ENCODE results near the gene SRRD. TPM values are rescaled to one million over a fixed set of nuclear protein-coding genes. Genes with fewer than 3 reads are reported as not detected.

Gene SRRD
- total and polyA plus RNA-seq, 2 of the 8 experiments (the other 6 are each of a cell fraction or from before 2014, with no cell fraction given), result 17.1 to 25.3 TPM

DNA sequence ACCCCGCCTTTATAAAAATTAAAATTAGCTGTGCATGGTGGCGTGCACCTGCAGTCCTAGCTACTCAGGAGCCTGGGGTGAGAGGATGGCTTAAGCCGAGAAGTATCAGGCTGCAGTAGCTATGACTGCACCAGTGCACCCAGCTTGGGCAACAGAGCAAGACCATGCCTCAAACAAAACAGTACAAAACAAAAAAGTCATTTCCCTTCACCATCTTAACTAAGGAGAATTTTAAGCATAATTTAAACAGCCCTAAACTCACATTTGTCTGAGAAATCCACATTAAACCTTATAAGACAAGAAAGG is 51.9 kb downstream of the SRRD start:
- H2BK120ac ChIP-seq (replicated peaks; ENCODE audit: low read depth, low read length), result no peak overlapping the region
- H2BK20ac ChIP-seq (ENCODE audit: low read length), result no peak overlapping the region
- H3K23me2 ChIP-seq (ENCODE audit: low read depth, low read length), result no peaks in the 10 kb centered on the region
- H4K20me1 ChIP-seq (replicated peaks in 1 of 2; ENCODE audit: control insufficient read depth in 1 of 2, insufficient read depth in 2 of 2, low read length in 2 of 2), result peaks cover 7% of the 10 kb centered on the region in 2 experiments
- no peak overlapping the region for H3K4me3 ChIP-seq (ENCODE audit: extremely low read depth in 1 of 4, insufficient read depth in 2 of 4, low read depth in 3 of 4, low read length in 4 of 4)
- H4K91ac ChIP-seq (replicated peaks; ENCODE audit: insufficient read length, low read length), result no peak overlapping the region
- peaks cover 0 to 7% of the 10 kb centered on the region in 2 experiments; a peak in 2 of 4 replicates for H3K79me2 ChIP-seq (ENCODE audit: control insufficient read depth in 1 of 2, insufficient read depth in 2 of 2, low read length in 2 of 2)
- no peak overlapping the region for H3K23ac ChIP-seq (ENCODE audit: insufficient read length)
- H3K36me3 ChIP-seq (ENCODE audit: control insufficient read depth in 2 of 4, insufficient read depth in 4 of 4, low read length in 3 of 4), result peaks cover 9 to 47% (median 20%) of the 10 kb centered on the region in 4 experiments
- H3K9ac ChIP-seq (replicated peaks in 1 of 4; ENCODE audit: extremely low read depth in 1 of 4, low read depth in 3 of 4, low read length in 3 of 4), result no peak overlapping the region
- H3K4me1 ChIP-seq (replicated peaks in 1 of 4; ENCODE audit: control insufficient read depth in 3 of 4, insufficient read depth in 4 of 4, low read length in 3 of 4), result no peaks in the 10 kb centered on the region
- WGBS, 2 experiments (ENCODE audit: extremely low coverage in 1 of 2, insufficient coverage in 1 of 2, insufficient read length in 1 of 2, insufficient replicate concordance in 2 of 2, low coverage in 1 of 2, low lambda C conversion rate in 2 of 2, missing lambda C conversion rate in 1 of 2), result 92% methylated on average over 3 of the region's 3 CpGs; no CpG with 5 or more reads in 1 of the 2 experiments
- H3K79me1 ChIP-seq (ENCODE audit: low read depth, low read length), result peaks cover 3% of the 10 kb centered on the region
- TF ChIP-seq, protein P1, sequence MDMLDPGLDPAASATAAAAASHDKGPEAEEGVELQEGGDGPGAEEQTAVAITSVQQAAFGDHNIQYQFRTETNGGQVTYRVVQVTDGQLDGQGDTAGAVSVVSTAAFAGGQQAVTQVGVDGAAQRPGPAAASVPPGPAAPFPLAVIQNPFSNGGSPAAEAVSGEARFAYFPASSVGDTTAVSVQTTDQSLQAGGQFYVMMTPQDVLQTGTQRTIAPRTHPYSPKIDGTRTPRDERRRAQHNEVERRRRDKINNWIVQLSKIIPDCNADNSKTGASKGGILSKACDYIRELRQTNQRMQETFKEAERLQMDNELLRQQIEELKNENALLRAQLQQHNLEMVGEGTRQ (IDR thresholded peaks at IDR 0.05; ENCODE audit: low read length), result no peak
- no peak overlapping the region for H3K56ac ChIP-seq (replicated peaks; ENCODE audit: insufficient read length, low read depth, low read length)
- H2AK5ac ChIP-seq (ENCODE audit: low read depth, low read length), result no peak overlapping the region
- H3K18ac ChIP-seq (ENCODE audit: extremely low read depth, low read length), result no peak overlapping the region
- H2AFZ ChIP-seq (ENCODE audit: low read length), result no peak overlapping the region
- H4K5ac ChIP-seq (ENCODE audit: insufficient read length, low read depth, low read length), result no peak overlapping the region
- H2BK12ac ChIP-seq (ENCODE audit: low read depth, low read length), result no peak overlapping the region
- POLR2A ChIA-PET (ENCODE audit: partially characterized antibody), result interaction anchor here (0.8 to 2.2 kb wide), 5 partner anchors 9 to 49 kb away, joined by 3 to 7 read pairs (median 4); no protein-coding TSS in a partner anchor
- no peak overlapping the region for H3K27ac ChIP-seq (ENCODE audit: low read depth, low read length)
- H3K27me3 ChIP-seq (replicated peaks in 1 of 4; ENCODE audit: control insufficient read depth in 3 of 4, extremely low read depth in 1 of 4, insufficient read depth in 3 of 4, low read length in 3 of 4), result no peaks in the 10 kb centered on the region
- H3K9me3 ChIP-seq (ENCODE audit: insufficient read depth in 2 of 2, low read depth in 1 of 2, low read length in 1 of 2), result no peaks in the 10 kb centered on the region
- H2BK5ac ChIP-seq (ENCODE audit: low read depth, low read length), result no peak overlapping the region
- no peak overlapping the region for H3K14ac ChIP-seq (ENCODE audit: insufficient read length)
- FAIRE-seq (no peak), DNase-seq (ENCODE audit: low read depth in 1 of 2, low spot score in 2 of 2) (no peak)
- H2BK15ac ChIP-seq (ENCODE audit: low read length), result no peak overlapping the region
- H3K4ac ChIP-seq (replicated peaks; ENCODE audit: insufficient read length, low read depth, low read length), result no peak overlapping the region
- H3K4me2 ChIP-seq (ENCODE audit: insufficient read depth in 1 of 2, low read depth in 2 of 2, low read length in 2 of 2), result no peak overlapping the region
- CTCF ChIA-PET (ENCODE audit: partially characterized antibody), result interaction anchor here (1.5 kb wide), 1 partner anchor 31 kb away, joined by 3 read pairs; no protein-coding TSS in a partner anchor
- no peak overlapping the region for H4K8ac ChIP-seq (ENCODE audit: extremely low read depth, insufficient read depth, low read length)
